ENCODE data around the gene ESRRG. TPM values are rescaled to one million over a fixed set of nuclear protein-coding genes. Genes with fewer than 3 reads are reported as not detected.
"Not testable (repeated sequence)": the region's sequence is repeated elsewhere in the genome, so short reads cannot be mapped to it uniquely, and the experiment has no call there.

Gene ESRRG
- total and polyA plus RNA-seq, 4 donors = 0.07 to 0.47 (median 0.20) TPM

DNA sequence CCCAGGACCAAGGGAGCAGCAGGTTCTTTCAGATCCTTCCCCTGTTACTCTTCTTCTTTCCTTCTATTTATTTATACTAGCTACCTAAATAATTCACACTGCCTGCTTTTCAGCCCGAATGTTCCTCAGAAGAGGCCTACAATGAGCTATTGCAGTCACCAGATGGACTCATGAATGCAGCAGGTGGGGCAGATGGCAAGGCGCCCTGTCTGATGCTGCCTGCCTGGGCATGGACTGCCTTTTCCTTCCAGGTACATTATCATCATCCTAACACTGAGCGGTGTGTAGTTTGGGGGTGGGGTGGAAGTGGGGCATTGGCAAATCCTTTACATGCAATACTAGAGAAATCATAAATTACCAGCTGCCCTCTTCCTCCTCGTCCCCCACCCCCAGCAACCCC is 17.6 kb downstream of the ESRRG start:
- DNase-seq (ENCODE audit: low spot score) = no peak
- no peak overlapping the region for H3K9ac ChIP-seq (ENCODE audit: low read depth in 1 of 2, low read length in 2 of 2)
- no peak for TF ChIP-seq SP1 (IDR thresholded peaks at IDR 0.05)
- no peak for TF ChIP-seq HNF4A (conservative IDR thresholded peaks at IDR 0.05)
- no peak for TF ChIP-seq TAF1 (conservative IDR thresholded peaks at IDR 0.05)
- TF ChIP-seq EGR1 (IDR thresholded peaks at IDR 0.05; ENCODE audit: low read depth in 2 of 2) = no peak
- TF ChIP-seq NR2F2 (IDR thresholded peaks at IDR 0.05) = no peak
- no peak for TF ChIP-seq JUND (IDR thresholded peaks at IDR 0.05)
- TF ChIP-seq RAD21 (IDR thresholded peaks at IDR 0.05) = no peak
- no peaks in the 10 kb centered on the region for H3K27me3 ChIP-seq (ENCODE audit: control insufficient read depth in 4 of 4, insufficient read depth in 4 of 4, low read length in 3 of 4)
- H3K4me1 ChIP-seq (ENCODE audit: control insufficient read depth in 4 of 4, insufficient read depth in 4 of 4, low read length in 3 of 4) = no peaks in the 10 kb centered on the region
- no peaks in the 10 kb centered on the region for H3K9me3 ChIP-seq (ENCODE audit: control insufficient read depth in 4 of 4, low read length in 3 of 4)
- 78% methylated on average over 4 of the region's 4 CpGs for WGBS
- no peak overlapping the region for H3K4me3 ChIP-seq (ENCODE audit: low read depth in 1 of 3, low read length in 3 of 3)
- H3K36me3 ChIP-seq (ENCODE audit: control insufficient read depth in 4 of 4, insufficient read depth in 3 of 4, low read depth in 1 of 4, low read length in 3 of 4) = no peaks in the 10 kb centered on the region
- no peak overlapping the region for H3K27ac ChIP-seq (ENCODE audit: low read depth in 1 of 2, low read length in 2 of 2)

DNA sequence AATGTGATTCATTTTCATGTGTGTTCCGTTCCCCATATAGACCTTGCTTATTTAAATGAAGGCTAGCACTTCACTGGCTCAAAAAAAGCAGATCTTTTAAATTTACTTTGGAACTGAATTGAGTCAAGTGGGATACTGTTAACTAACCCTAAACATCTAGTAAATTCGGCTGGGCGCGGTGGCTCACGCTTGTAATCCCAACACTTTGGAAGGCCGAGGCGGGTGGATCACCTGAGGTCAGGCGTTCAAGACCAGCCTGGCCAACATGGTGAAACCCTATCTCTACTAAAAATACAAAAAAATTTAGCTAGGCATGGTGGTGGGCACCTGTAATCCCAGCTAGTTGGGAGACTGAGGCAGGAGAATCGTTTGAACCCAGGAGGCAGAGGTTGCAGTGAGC is 19.2 kb downstream of the ESRRG start:
- not testable (repeated sequence) for H3K27me3 ChIP-seq (ENCODE audit: control insufficient read depth in 4 of 4, insufficient read depth in 4 of 4, low read length in 3 of 4); DNase-seq (ENCODE audit: low spot score); H3K27ac ChIP-seq (ENCODE audit: low read depth in 1 of 2, low read length in 2 of 2); H3K9me3 ChIP-seq (ENCODE audit: control insufficient read depth in 4 of 4, low read length in 3 of 4); H3K4me3 ChIP-seq (ENCODE audit: low read depth in 1 of 3, low read length in 3 of 3); H3K9ac ChIP-seq (ENCODE audit: low read depth in 1 of 2, low read length in 2 of 2); H3K4me1 ChIP-seq (ENCODE audit: control insufficient read depth in 4 of 4, insufficient read depth in 4 of 4, low read length in 3 of 4); H3K36me3 ChIP-seq (ENCODE audit: control insufficient read depth in 4 of 4, insufficient read depth in 3 of 4, low read depth in 1 of 4, low read length in 3 of 4)
- WGBS = 94% methylated on average over 9 of the region's 9 CpGs

DNA sequence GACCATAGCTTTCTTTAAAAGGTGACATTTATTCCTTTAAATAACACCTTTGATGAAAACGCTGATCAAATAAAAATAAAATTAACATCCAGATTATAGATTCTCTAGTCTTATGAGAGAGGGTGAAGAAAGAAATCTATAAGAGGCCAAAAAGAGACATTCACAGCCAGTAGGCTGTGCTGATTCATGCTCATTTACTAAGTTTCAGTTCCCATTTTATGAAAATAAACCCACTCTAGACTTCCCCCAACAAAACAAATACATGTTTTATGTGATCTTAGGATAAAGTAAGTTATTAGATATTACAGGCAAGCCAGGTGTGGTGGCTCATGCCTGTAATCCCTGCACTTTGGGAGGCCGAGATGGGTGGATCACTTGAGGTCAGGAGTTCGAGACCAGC is 21.1 kb downstream of the ESRRG start:
- no peak for DNase-seq (ENCODE audit: low spot score)
- no peaks in the 10 kb centered on the region for H3K4me1 ChIP-seq (ENCODE audit: control insufficient read depth in 4 of 4, insufficient read depth in 4 of 4, low read length in 3 of 4)
- H3K9me3 ChIP-seq (ENCODE audit: control insufficient read depth in 4 of 4, low read length in 3 of 4) = no peaks in the 10 kb centered on the region
- WGBS = 84% methylated on average over 3 of the region's 3 CpGs
- H3K27ac ChIP-seq (ENCODE audit: low read depth in 1 of 2, low read length in 2 of 2) = no peak overlapping the region
- TF ChIP-seq, protein P1, sequence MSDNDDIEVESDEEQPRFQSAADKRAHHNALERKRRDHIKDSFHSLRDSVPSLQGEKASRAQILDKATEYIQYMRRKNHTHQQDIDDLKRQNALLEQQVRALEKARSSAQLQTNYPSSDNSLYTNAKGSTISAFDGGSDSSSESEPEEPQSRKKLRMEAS (IDR thresholded peaks at IDR 0.05) = no peak
- TF ChIP-seq EGR1 (IDR thresholded peaks at IDR 0.05; ENCODE audit: low read depth in 2 of 2) (no peak), RXRA (IDR thresholded peaks at IDR 0.05) (no peak), RAD21 (IDR thresholded peaks at IDR 0.05) (no peak), GABPA (IDR thresholded peaks at IDR 0.05 in 1 of 2, conservative IDR thresholded peaks at IDR 0.05 in 1 of 2) (no peak), YY1 (IDR thresholded peaks at IDR 0.05) (no peak), SP1 (IDR thresholded peaks at IDR 0.05) (no peak), FOXA2 (IDR thresholded peaks at IDR 0.05) (no peak), NR2F2 (IDR thresholded peaks at IDR 0.05) (no peak)
- TF ChIP-seq, protein P2, sequence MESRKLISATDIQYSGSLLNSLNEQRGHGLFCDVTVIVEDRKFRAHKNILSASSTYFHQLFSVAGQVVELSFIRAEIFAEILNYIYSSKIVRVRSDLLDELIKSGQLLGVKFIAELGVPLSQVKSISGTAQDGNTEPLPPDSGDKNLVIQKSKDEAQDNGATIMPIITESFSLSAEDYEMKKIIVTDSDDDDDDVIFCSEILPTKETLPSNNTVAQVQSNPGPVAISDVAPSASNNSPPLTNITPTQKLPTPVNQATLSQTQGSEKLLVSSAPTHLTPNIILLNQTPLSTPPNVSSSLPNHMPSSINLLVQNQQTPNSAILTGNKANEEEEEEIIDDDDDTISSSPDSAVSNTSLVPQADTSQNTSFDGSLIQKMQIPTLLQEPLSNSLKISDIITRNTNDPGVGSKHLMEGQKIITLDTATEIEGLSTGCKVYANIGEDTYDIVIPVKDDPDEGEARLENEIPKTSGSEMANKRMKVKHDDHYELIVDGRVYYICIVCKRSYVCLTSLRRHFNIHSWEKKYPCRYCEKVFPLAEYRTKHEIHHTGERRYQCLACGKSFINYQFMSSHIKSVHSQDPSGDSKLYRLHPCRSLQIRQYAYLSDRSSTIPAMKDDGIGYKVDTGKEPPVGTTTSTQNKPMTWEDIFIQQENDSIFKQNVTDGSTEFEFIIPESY (IDR thresholded peaks at IDR 0.05) = no peak
- TF ChIP-seq, protein P3, sequence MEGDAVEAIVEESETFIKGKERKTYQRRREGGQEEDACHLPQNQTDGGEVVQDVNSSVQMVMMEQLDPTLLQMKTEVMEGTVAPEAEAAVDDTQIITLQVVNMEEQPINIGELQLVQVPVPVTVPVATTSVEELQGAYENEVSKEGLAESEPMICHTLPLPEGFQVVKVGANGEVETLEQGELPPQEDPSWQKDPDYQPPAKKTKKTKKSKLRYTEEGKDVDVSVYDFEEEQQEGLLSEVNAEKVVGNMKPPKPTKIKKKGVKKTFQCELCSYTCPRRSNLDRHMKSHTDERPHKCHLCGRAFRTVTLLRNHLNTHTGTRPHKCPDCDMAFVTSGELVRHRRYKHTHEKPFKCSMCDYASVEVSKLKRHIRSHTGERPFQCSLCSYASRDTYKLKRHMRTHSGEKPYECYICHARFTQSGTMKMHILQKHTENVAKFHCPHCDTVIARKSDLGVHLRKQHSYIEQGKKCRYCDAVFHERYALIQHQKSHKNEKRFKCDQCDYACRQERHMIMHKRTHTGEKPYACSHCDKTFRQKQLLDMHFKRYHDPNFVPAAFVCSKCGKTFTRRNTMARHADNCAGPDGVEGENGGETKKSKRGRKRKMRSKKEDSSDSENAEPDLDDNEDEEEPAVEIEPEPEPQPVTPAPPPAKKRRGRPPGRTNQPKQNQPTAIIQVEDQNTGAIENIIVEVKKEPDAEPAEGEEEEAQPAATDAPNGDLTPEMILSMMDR (IDR thresholded peaks at IDR 0.05; ENCODE audit: low read depth, low read length, missing input control) = no peak
- TF ChIP-seq, protein P4, sequence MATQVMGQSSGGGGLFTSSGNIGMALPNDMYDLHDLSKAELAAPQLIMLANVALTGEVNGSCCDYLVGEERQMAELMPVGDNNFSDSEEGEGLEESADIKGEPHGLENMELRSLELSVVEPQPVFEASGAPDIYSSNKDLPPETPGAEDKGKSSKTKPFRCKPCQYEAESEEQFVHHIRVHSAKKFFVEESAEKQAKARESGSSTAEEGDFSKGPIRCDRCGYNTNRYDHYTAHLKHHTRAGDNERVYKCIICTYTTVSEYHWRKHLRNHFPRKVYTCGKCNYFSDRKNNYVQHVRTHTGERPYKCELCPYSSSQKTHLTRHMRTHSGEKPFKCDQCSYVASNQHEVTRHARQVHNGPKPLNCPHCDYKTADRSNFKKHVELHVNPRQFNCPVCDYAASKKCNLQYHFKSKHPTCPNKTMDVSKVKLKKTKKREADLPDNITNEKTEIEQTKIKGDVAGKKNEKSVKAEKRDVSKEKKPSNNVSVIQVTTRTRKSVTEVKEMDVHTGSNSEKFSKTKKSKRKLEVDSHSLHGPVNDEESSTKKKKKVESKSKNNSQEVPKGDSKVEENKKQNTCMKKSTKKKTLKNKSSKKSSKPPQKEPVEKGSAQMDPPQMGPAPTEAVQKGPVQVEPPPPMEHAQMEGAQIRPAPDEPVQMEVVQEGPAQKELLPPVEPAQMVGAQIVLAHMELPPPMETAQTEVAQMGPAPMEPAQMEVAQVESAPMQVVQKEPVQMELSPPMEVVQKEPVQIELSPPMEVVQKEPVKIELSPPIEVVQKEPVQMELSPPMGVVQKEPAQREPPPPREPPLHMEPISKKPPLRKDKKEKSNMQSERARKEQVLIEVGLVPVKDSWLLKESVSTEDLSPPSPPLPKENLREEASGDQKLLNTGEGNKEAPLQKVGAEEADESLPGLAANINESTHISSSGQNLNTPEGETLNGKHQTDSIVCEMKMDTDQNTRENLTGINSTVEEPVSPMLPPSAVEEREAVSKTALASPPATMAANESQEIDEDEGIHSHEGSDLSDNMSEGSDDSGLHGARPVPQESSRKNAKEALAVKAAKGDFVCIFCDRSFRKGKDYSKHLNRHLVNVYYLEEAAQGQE (IDR thresholded peaks at IDR 0.05) = no peak
- peaks cover 0 to 5% (median 0%) of the 10 kb centered on the region in 4 donors for H3K27me3 ChIP-seq (ENCODE audit: control insufficient read depth in 4 of 4, insufficient read depth in 4 of 4, low read length in 3 of 4)
- no peak overlapping the region for H3K4me3 ChIP-seq (ENCODE audit: low read depth in 1 of 3, low read length in 3 of 3)
- no peaks in the 10 kb centered on the region for H3K36me3 ChIP-seq (ENCODE audit: control insufficient read depth in 4 of 4, insufficient read depth in 3 of 4, low read depth in 1 of 4, low read length in 3 of 4)
- no peak overlapping the region for H3K9ac ChIP-seq (ENCODE audit: low read depth in 1 of 2, low read length in 2 of 2)
